Activated T-cell treated with anti-CD3 and anti-CD28 coated beads, Interleukin-2, amount 50 U/mL, for 24 hours (primary cell): Measurements from ENCODE around the gene UQCRFS1.

Source experiments
- DNase-seq: peaks from one replicate; pipeline ENCODE4 v3.0.0-alpha.2; 2020
- H3K27ac Mint-ChIP-seq: 2 replicates; pipeline ENCODE4 v1.8.0; 2020; ENCODE audit warnings: mild to moderate bottlenecking, mixed read lengths
- H3K27me3 Mint-ChIP-seq: 2 replicates; pipeline ENCODE4 v1.8.0; 2020; ENCODE audit warnings: mixed read lengths
- H3K36me3 Mint-ChIP-seq: 2 replicates; pipeline ENCODE4 v1.8.0; 2020; ENCODE audit warnings: low read depth, mixed read lengths
- H3K4me1 Mint-ChIP-seq: 2 replicates; pipeline ENCODE4 v1.8.0; 2020; ENCODE audit warnings: low read depth, mixed read lengths
- H3K4me3 Mint-ChIP-seq: 2 replicates; pipeline ENCODE4 v1.8.0; 2020; ENCODE audit warnings: mild to moderate bottlenecking, moderate library complexity, mixed read lengths
- H3K9me3 Mint-ChIP-seq: 2 replicates; pipeline ENCODE4 v1.8.0; 2020; ENCODE audit warnings: mixed read lengths

The UQCRFS1 gene

GRCh38 chr19:29162694-29163093, 50.3 kb downstream of the UQCRFS1 start:
- Mint-ChIP-seq H3K4me3 (no peak overlapping the region), H3K27me3 (peaks cover 20% of the 10 kb centered on the region), H3K4me1 (no peaks in the 10 kb centered on the region), H3K27ac (no peak overlapping the region), H3K36me3 (no peaks in the 10 kb centered on the region), H3K9me3 (peaks cover 1% of the 10 kb centered on the region)
- DNase-seq = no peak

GRCh38 chr19:29155683-29156082, 57.3 kb downstream of the UQCRFS1 start:
- no peaks in the 10 kb centered on the region for H3K4me1 Mint-ChIP-seq
- no peaks in the 10 kb centered on the region for H3K36me3 Mint-ChIP-seq
- no peak for DNase-seq
- H3K4me3 Mint-ChIP-seq = no peak overlapping the region
- peaks cover 41% of the 10 kb centered on the region for H3K9me3 Mint-ChIP-seq
- no peak overlapping the region for H3K27ac Mint-ChIP-seq
- peaks cover 20% of the 10 kb centered on the region for H3K27me3 Mint-ChIP-seq
